Natural killer cell (primary cell): ENCODE data around the gene BNIP3. TPM values are rescaled to one million over a fixed set of nuclear protein-coding genes. Genes with fewer than 3 reads are reported as not detected.

Experiments
- ATAC-seq, 3 donors: fragments of 150-1000 bp in 2 of 3; fragments of 200-7000 bp in 1 of 3; cut with Tn5 transposase; 1 replicate in 1 of 3; 2 replicates in 2 of 3; pipeline ENCODE4 v1.10.0; 2021; ENCODE audit warnings: mild to moderate bottlenecking in 2 of 3, moderate library complexity in 2 of 3
- DNase-seq, 2 donors: peaks; one replicate each; pipeline versions ENCODE4 v3.0.0 to v3.0.0-alpha.2; 2013 to 2021; ENCODE audit warnings: mixed read lengths in 1 of 2
- H3K27ac ChIP-seq: one replicate; pipeline ENCODE4 v1.5.1; 2013; ENCODE audit warnings: mild to moderate bottlenecking, low read length
- H3K27me3 ChIP-seq: one replicate; pipeline ENCODE4 v1.6.1; 2013; ENCODE audit warnings: low read length; ENCODE audit not compliant: control insufficient read depth, insufficient read depth
- H3K36me3 ChIP-seq: one replicate; pipeline ENCODE4 v1.6.1; 2013; ENCODE audit warnings: low read length; ENCODE audit not compliant: control insufficient read depth, insufficient read depth
- H3K4me1 ChIP-seq: one replicate; pipeline ENCODE4 v1.6.1; 2013; ENCODE audit warnings: low read length; ENCODE audit not compliant: control insufficient read depth, insufficient read depth
- H3K4me3 ChIP-seq: one replicate; pipeline ENCODE4 v1.5.1; 2013; ENCODE audit warnings: low read length
- H3K9me3 ChIP-seq: one replicate; pipeline ENCODE4 v1.6.1; 2013; ENCODE audit warnings: low read length; ENCODE audit not compliant: control insufficient read depth, insufficient read depth
- H3K27ac Mint-ChIP-seq, 2 donors: one replicate each; pipeline ENCODE4 v1.8.0; 2022; ENCODE audit warnings: mild to moderate bottlenecking in 2 of 2, mixed read lengths in 2 of 2, moderate library complexity in 1 of 2
- H3K27me3 Mint-ChIP-seq, 2 donors: one replicate each; pipeline ENCODE4 v1.8.0; 2022; ENCODE audit warnings: low read depth in 2 of 2, mixed read lengths in 2 of 2
- H3K36me3 Mint-ChIP-seq: one replicate; pipeline ENCODE4 v1.8.0; 2022; ENCODE audit warnings: mixed read lengths
- H3K4me1 Mint-ChIP-seq, 2 donors: one replicate each; pipeline ENCODE4 v1.8.0; 2022; ENCODE audit warnings: mixed read lengths in 2 of 2
- H3K4me3 Mint-ChIP-seq: one replicate; pipeline ENCODE4 v1.8.0; 2022; ENCODE audit warnings: mild to moderate bottlenecking, moderate library complexity, mixed read lengths
- H3K9me3 Mint-ChIP-seq, 2 donors: one replicate each; pipeline ENCODE4 v1.8.0; 2022; ENCODE audit warnings: mixed read lengths in 2 of 2
- WGBS: methylation state at CpG from one replicate; pipeline ENCODE4 v1.1.7; 2013; ENCODE audit warnings: missing lambda C conversion rate; ENCODE audit not compliant: insufficient coverage; 5-methylcytosine and 5-hydroxymethylcytosine counted together
- intact Hi-C: fragments of 100-400 bp; cut with micrococcal nuclease; formaldehyde crosslinking; loops from one replicate; pipeline ENCODE4 v1.14.2; 2022
- total RNA-seq, 4 donors: library from RNA; stranded (reverse); fragments of 120-200 nt in 1 of 4; gene quantifications; one replicate each; pipeline versions ENCODE4 v1.2.3 to v1.2.4, GENCODE V29; 2013 to 2022
- TF ChIP-seq, protein P1 (sequence below): fragments of 200-600 bp; IDR thresholded peaks from one replicate; pipeline ENCODE4 v1.8.0; 2022; ENCODE audit warnings: antibody characterized with exemption

BNIP3 gene
- total RNA-seq, 3 donors from 2014 or later (not counting 1 experiment from before 2014, with no cell fraction given) = 9.9 to 12.9 (median 12.1) TPM

DNA sequence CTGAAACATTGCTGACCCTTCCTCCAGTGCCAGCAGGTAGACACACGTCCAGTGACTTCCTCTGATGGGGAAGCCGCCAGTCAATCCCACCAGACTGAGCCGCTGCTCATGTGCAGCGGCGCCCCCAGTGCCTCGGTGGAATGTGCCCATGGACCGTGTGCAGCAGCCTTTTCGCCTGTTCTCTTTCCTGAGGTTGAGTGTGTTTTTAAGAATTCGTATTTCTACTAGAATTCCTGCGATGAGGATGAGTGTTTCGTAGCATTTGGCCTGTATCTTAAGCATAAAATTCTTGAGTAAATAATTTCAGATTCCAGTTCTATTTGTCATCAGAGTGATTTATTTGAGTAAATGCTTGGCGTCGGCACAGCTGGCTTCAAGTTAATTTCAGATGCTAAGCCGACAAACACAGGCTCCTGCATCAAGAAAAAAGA lies 35.4 kb downstream of the BNIP3 start:
- Histone ChIP-seq H3K4me3 (no peak overlapping the region), H3K36me3 (peaks cover 58% of the 10 kb centered on the region), H3K27me3 (no peaks in the 10 kb centered on the region), H3K27ac (no peak overlapping the region), H3K4me1 (no peaks in the 10 kb centered on the region), H3K9me3 (no peaks in the 10 kb centered on the region)
- peaks cover 12% of the 10 kb centered on the region for H3K36me3 Mint-ChIP-seq
- TF ChIP-seq, protein P1, sequence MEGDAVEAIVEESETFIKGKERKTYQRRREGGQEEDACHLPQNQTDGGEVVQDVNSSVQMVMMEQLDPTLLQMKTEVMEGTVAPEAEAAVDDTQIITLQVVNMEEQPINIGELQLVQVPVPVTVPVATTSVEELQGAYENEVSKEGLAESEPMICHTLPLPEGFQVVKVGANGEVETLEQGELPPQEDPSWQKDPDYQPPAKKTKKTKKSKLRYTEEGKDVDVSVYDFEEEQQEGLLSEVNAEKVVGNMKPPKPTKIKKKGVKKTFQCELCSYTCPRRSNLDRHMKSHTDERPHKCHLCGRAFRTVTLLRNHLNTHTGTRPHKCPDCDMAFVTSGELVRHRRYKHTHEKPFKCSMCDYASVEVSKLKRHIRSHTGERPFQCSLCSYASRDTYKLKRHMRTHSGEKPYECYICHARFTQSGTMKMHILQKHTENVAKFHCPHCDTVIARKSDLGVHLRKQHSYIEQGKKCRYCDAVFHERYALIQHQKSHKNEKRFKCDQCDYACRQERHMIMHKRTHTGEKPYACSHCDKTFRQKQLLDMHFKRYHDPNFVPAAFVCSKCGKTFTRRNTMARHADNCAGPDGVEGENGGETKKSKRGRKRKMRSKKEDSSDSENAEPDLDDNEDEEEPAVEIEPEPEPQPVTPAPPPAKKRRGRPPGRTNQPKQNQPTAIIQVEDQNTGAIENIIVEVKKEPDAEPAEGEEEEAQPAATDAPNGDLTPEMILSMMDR = no peak
- no peak overlapping the region for H3K27ac Mint-ChIP-seq
- H3K4me1 Mint-ChIP-seq = peaks cover 8 to 10% of the 10 kb centered on the region in 2 donors
- intact Hi-C loops = no loop called here
- no peak overlapping the region for H3K4me3 Mint-ChIP-seq
- 100% methylated on average over 14 of the region's 14 CpGs for WGBS
- H3K9me3 Mint-ChIP-seq = no peaks in the 10 kb centered on the region
- ATAC-seq (no peak), DNase-seq (no peak)
- H3K27me3 Mint-ChIP-seq = no peaks in the 10 kb centered on the region

DNA sequence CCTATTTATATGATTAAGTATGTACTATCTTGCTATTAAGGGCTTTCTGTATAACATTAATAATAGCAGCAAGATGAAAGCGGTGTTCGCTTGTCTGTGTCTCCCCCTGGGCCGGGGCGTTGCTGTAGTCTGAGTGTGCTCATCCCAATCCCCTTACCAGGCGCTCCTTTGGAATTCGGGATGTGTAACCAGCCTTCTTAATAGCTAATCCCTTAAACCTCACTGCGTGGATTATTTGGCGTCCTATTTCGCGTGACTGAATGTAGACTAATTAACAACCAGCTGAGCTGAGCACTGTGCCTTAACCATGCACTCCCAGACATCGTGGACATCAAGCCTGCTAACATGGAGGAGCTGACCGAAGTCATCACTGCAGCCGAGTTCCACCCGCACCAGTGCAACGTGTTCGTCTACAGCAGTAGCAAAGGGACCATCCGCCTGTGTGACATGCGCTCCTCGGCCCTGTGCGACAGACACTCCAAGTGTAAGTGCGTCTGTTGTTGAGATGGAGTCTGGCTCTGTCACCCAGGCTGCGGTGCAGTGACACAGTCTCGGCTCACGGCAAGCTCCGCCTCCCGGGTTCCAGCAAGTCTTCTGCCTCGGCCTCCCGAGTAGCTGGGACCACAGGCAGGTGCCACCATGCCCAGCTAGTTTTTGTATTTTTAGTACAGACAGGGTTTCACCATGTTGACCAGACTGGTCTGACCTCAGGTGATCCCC lies 36.6 kb downstream of the BNIP3 start:
- H3K4me3 Mint-ChIP-seq = no peak overlapping the region
- intact Hi-C loops = no loop called here
- ATAC-seq (no peak), DNase-seq (no peak)
- no peaks in the 10 kb centered on the region for H3K27me3 ChIP-seq
- peaks cover 22% of the 10 kb centered on the region for H3K36me3 Mint-ChIP-seq
- H3K9me3 ChIP-seq = no peaks in the 10 kb centered on the region
- H3K4me3 ChIP-seq = no peak overlapping the region
- H3K4me1 Mint-ChIP-seq = peaks cover 8 to 10% of the 10 kb centered on the region in 2 donors
- no peak overlapping the region for H3K27ac ChIP-seq
- H3K36me3 ChIP-seq = peaks cover 58% of the 10 kb centered on the region
- H3K27me3 Mint-ChIP-seq = no peaks in the 10 kb centered on the region
- H3K4me1 ChIP-seq = no peaks in the 10 kb centered on the region
- no peaks in the 10 kb centered on the region for H3K9me3 Mint-ChIP-seq
- WGBS = 99% methylated on average over 28 of the region's 28 CpGs
- H3K27ac Mint-ChIP-seq = no peak overlapping the region
- TF ChIP-seq, protein P1 = no peak

DNA sequence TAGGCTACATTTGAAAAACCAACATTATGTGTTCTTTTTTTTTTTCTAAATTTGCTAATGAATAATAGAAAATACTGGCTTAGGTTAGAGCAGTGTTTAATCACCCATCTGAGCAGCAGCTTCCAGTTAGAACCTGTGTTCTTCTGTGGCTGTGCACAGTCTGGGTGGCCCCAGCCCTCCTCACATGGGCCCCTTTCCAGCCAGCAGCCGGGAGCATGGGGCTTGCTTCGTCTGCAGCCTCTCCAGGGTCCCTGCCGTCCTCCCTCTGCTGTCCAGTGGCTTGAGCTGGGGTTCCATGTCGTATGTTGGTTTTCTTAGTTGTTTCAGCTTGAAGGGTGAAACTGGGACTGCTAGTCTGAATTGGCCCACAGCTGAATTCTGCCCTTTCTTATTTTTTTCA lies 37.3 kb downstream of the BNIP3 start:
- no peak for ATAC-seq

More for the DNA sequence above, 37.3 kb downstream of the BNIP3 start:
- Mint-ChIP-seq H3K27ac (no peak overlapping the region), H3K27me3 (no peaks in the 10 kb centered on the region), H3K4me3 (no peak overlapping the region), H3K4me1 (peaks cover 8 to 10% of the 10 kb centered on the region in 2 donors), H3K9me3 (no peaks in the 10 kb centered on the region), H3K36me3 (peaks cover 23% of the 10 kb centered on the region)
- no peak overlapping the region for H3K4me3 ChIP-seq
- WGBS = 98% methylated on average over 4 of the region's 4 CpGs
- intact Hi-C loops = no loop called here
- H3K36me3 ChIP-seq = peaks cover 58% of the 10 kb centered on the region
- H3K27ac ChIP-seq = no peak overlapping the region
- H3K9me3 ChIP-seq = no peaks in the 10 kb centered on the region
- TF ChIP-seq, protein P1 = no peak
- no peaks in the 10 kb centered on the region for H3K27me3 ChIP-seq
- H3K4me1 ChIP-seq = no peaks in the 10 kb centered on the region
- no peak for DNase-seq
